B cell (primary cell): ENCODE measurements around the gene SWI5. TPM values are rescaled to one million over a fixed set of nuclear protein-coding genes. Genes with fewer than 3 reads are reported as not detected.
A peak's percentile ranks its signal among the peaks of the same experiment; 100 is the strongest.

Source experiments
- ATAC-seq: fragments of 200-7000 bp; cut with Tn5 transposase; one replicate; pipeline ENCODE4 v1.10.0; 2021; ENCODE audit warnings: low read depth, mild to moderate bottlenecking, moderate number of reproducible peaks, moderate library complexity
- CTCF ChIA-PET: fragments of 350-600 bp; sonication (Branson Sonifier 250); formaldehyde crosslinking; loops from one replicate; lab custom pipeline; 2021; ENCODE audit warnings: antibody characterized with exemption, inconsistent platforms; lab: Charles Lee
- POLR2A ChIA-PET: fragments of 350-600 bp; sonication (Branson Sonifier 250); formaldehyde crosslinking; loops from one replicate; lab custom pipeline; 2021; ENCODE audit warnings: antibody characterized with exemption; lab: Charles Lee
- DNase-seq: peaks from one replicate; pipeline ENCODE4 v3.0.0; 2013
- H2AFZ ChIP-seq: 2 replicates; pipeline ENCODE4 v1.6.1; 2012; ENCODE audit warnings: mild to moderate bottlenecking, low read depth, low read length; ENCODE audit not compliant: insufficient read depth, poor library complexity, severe bottlenecking
- H3K27ac ChIP-seq, 2 donors: 1 replicate in 1 of 2; 2 replicates in 1 of 2; pipeline ENCODE4 v1.5.1; 2012 to 2013; ENCODE audit warnings: low read length in 2 of 2, mild to moderate bottlenecking in 2 of 2, moderate library complexity in 1 of 2
- H3K27me3 ChIP-seq, 4 experiments: fragments of 200-600 bp in 1 of 4; sonication (generic) in 1 of 4; replicated peaks in 1 of 4; 1 replicate in 2 of 4; 2 replicates in 2 of 4; pipeline versions ENCODE4 v1.6.1 to v1.7.0; 2013 to 2016; ENCODE audit warnings: low read length in 3 of 4, mild to moderate bottlenecking in 2 of 4, mixed read lengths in 1 of 4, moderate library complexity in 1 of 4; ENCODE audit not compliant: insufficient read depth in 4 of 4, control insufficient read depth in 3 of 4; ENCODE audit errors: control extremely low read depth in 1 of 4
- H3K36me3 ChIP-seq, 2 experiments: replicated peaks in 1 of 2; 1 replicate in 1 of 2; 2 replicates in 1 of 2; pipeline versions ENCODE4 v1.6.1 to v1.7.1; 2013; ENCODE audit warnings: low read length in 1 of 2; ENCODE audit not compliant: insufficient read depth in 2 of 2, control insufficient read depth in 1 of 2; ENCODE audit errors: control extremely low read depth in 1 of 2, extremely low read depth in 1 of 2
- H3K4me1 ChIP-seq, 2 donors: fragments of 200-600 bp in 1 of 2; sonication (generic) in 1 of 2; 1 replicate in 1 of 2; 2 replicates in 1 of 2; pipeline versions ENCODE4 v1.5.1 to v1.6.1; 2013 to 2017; ENCODE audit warnings: low read length in 2 of 2; ENCODE audit not compliant: control insufficient read depth in 2 of 2, insufficient read depth in 2 of 2
- H3K4me2 ChIP-seq: replicated peaks from 2 replicates; pipeline ENCODE3; 2012; ENCODE audit warnings: mild to moderate bottlenecking, low read depth, low read length; ENCODE audit not compliant: poor library complexity, severe bottlenecking
- H3K4me3 ChIP-seq, 5 experiments: fragments of 200-600 bp in 1 of 5; sonication (generic) in 1 of 5; 1 replicate in 3 of 5; 2 replicates in 2 of 5; pipeline versions ENCODE4 v1.5.1 to v1.7.0; 2011 to 2016; ENCODE audit warnings: low read length in 4 of 5, mild to moderate bottlenecking in 4 of 5, low read depth in 2 of 5, control low read depth in 1 of 5, moderate library complexity in 1 of 5; ENCODE audit not compliant: insufficient read depth in 1 of 5; ENCODE audit errors: control extremely low read depth in 1 of 5, extremely low read depth in 1 of 5
- H3K79me2 ChIP-seq: fragments of 200-600 bp; sonication (generic); one replicate; pipeline ENCODE4 v1.6.0; 2016; ENCODE audit warnings: low read length; ENCODE audit not compliant: control insufficient read depth, insufficient read depth
- H3K9ac ChIP-seq: fragments of 200-600 bp; sonication (generic); 2 replicates; pipeline ENCODE4 v1.6.1; 2017; ENCODE audit warnings: mild to moderate bottlenecking, low read length, moderate library complexity
- H3K9me3 ChIP-seq, 3 donors: one replicate each; pipeline versions ENCODE4 v1.6.1 to v1.7.1; 2013; ENCODE audit warnings: low read length in 2 of 3; ENCODE audit not compliant: control insufficient read depth in 2 of 3, insufficient read depth in 1 of 3; ENCODE audit errors: control extremely low read depth in 1 of 3
- H4K20me1 ChIP-seq: 2 replicates; pipeline ENCODE4 v1.6.0; 2012; ENCODE audit warnings: mild to moderate bottlenecking, low read length; ENCODE audit not compliant: insufficient read depth, control insufficient read depth, poor library complexity, severe bottlenecking
- H3K27ac Mint-ChIP-seq: one replicate; pipeline ENCODE4 v1.8.0; 2021; ENCODE audit warnings: mixed read lengths
- H3K27me3 Mint-ChIP-seq: one replicate; pipeline ENCODE4 v1.8.0; 2021; ENCODE audit warnings: mixed read lengths
- H3K4me1 Mint-ChIP-seq: one replicate; pipeline ENCODE4 v1.8.0; 2021; ENCODE audit warnings: mixed read lengths
- H3K4me3 Mint-ChIP-seq: one replicate; pipeline ENCODE4 v1.8.0; 2021; ENCODE audit warnings: mixed read lengths
- H3K9me3 Mint-ChIP-seq: one replicate; pipeline ENCODE4 v1.8.0; 2022; ENCODE audit warnings: mixed read lengths; ENCODE audit not compliant: insufficient read depth
- EZH2 ChIP-seq: IDR thresholded peaks from 2 replicates; pipeline ENCODE4 v1.6.1; 2012; ENCODE audit warnings: borderline replicate concordance, low read depth, mild to moderate bottlenecking, moderate library complexity, low read length; ENCODE audit not compliant: insufficient read depth, poor library complexity, severe bottlenecking
- WGBS: methylation state at CpG from one replicate; pipeline ENCODE4 v1.1.5; 2013; ENCODE audit warnings: missing lambda C conversion rate; ENCODE audit not compliant: insufficient coverage; 5-methylcytosine and 5-hydroxymethylcytosine counted together
- intact Hi-C: fragments of 100-400 bp; cut with micrococcal nuclease; formaldehyde crosslinking; loops from one replicate; pipeline ENCODE4 v1.10.0; 2022
- polyA plus RNA-seq: library from polyadenylated mRNA; depleted of rRNA; stranded (reverse); fragments of >200 nt; gene quantifications from 2 replicates; pipeline ENCODE4 v1.2.3, GENCODE V29; 2012
- total RNA-seq, 2 donors: library from RNA; stranded (reverse); fragments of 120-200 nt in 1 of 2; gene quantifications; 1 replicate in 1 of 2; 2 replicates in 1 of 2; pipeline versions ENCODE4 v1.2.3 to v1.2.4, GENCODE V29; 2013 to 2022
- TF ChIP-seq, protein P1 (sequence below): fragments of 200-600 bp; IDR thresholded peaks from one replicate; pipeline ENCODE4 v1.8.0; 2022; ENCODE audit warnings: antibody characterized with exemption, mild to moderate bottlenecking

Gene SWI5
- total and polyA plus RNA-seq, 2 donors (not counting 1 experiment from before 2014, with no cell fraction given): 8.6 to 23.3 TPM

- H3K27me3 ChIP-seq: no peaks in the 10 kb centered on the region
- 71% methylated on average over 11 of the region's 12 CpGs for WGBS
- no peak for TF ChIP-seq EZH2
- TF ChIP-seq, protein P1, sequence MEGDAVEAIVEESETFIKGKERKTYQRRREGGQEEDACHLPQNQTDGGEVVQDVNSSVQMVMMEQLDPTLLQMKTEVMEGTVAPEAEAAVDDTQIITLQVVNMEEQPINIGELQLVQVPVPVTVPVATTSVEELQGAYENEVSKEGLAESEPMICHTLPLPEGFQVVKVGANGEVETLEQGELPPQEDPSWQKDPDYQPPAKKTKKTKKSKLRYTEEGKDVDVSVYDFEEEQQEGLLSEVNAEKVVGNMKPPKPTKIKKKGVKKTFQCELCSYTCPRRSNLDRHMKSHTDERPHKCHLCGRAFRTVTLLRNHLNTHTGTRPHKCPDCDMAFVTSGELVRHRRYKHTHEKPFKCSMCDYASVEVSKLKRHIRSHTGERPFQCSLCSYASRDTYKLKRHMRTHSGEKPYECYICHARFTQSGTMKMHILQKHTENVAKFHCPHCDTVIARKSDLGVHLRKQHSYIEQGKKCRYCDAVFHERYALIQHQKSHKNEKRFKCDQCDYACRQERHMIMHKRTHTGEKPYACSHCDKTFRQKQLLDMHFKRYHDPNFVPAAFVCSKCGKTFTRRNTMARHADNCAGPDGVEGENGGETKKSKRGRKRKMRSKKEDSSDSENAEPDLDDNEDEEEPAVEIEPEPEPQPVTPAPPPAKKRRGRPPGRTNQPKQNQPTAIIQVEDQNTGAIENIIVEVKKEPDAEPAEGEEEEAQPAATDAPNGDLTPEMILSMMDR: no peak
- CTCF ChIA-PET: no interaction called here
- H3K4me1 ChIP-seq: peaks cover 0 to 9% of the 10 kb centered on the region in 2 donors
- H3K9me3 ChIP-seq: no peaks in the 10 kb centered on the region
- DNase-seq (peak; percentile 32), ATAC-seq (no peak)
- no peaks in the 10 kb centered on the region for H4K20me1 ChIP-seq
- no peak overlapping the region for H3K27ac ChIP-seq
- no peaks in the 10 kb centered on the region for H3K79me2 ChIP-seq
- Mint-ChIP-seq H3K4me1 (peaks cover 6% of the 10 kb centered on the region), H3K9me3 (no peaks in the 10 kb centered on the region), H3K27ac (no peak overlapping the region), H3K4me3 (no peak overlapping the region), H3K27me3 (no peaks in the 10 kb centered on the region)
- POLR2A ChIA-PET: no interaction called here
- no peak overlapping the region for H3K9ac ChIP-seq
- H2AFZ ChIP-seq: no peak overlapping the region
- no peak overlapping the region for H3K4me2 ChIP-seq
- peaks cover 0 to 16% of the 10 kb centered on the region in 2 experiments for H3K36me3 ChIP-seq
- no peak overlapping the region for H3K4me3 ChIP-seq
- intact Hi-C loops: no loop called here
Measured at GRCh38 chr9:128285033-128285784, 9.1 kb downstream of the SWI5 start.

DNA sequence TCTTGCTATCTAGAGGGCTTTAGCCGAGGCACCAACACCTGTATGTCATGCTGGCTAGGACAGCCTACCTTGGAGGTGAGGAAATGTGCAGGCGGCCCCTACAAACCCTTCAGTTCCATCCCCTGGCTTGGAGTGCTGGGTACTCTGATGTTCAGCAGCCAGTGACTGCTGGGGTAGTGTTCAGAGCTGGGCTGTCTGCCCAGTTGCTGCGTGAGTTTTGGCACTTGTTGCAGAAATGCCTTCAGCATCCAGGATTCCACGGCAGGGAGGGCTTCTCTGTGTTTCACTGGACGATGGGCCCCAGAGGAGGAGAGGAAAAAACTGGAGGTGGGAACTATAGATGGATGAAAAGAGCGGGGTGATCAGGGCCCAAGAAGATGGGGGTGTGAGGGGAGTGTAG lies 10.4 kb downstream of the SWI5 start:
- WGBS: 92% methylated on average over 6 of the region's 6 CpGs
- Histone ChIP-seq H3K9me3 (no peaks in the 10 kb centered on the region), H3K4me1 (peaks cover 0 to 9% of the 10 kb centered on the region in 2 donors), H3K27ac (no peak overlapping the region), H3K79me2 (no peaks in the 10 kb centered on the region), H4K20me1 (no peaks in the 10 kb centered on the region), H3K27me3 (no peaks in the 10 kb centered on the region), H3K4me2 (no peak overlapping the region), H2AFZ (no peak overlapping the region), H3K4me3 (no peak overlapping the region), H3K36me3 (peaks cover 0 to 16% of the 10 kb centered on the region in 2 experiments), H3K9ac (no peak overlapping the region)
- Mint-ChIP-seq H3K9me3 (no peaks in the 10 kb centered on the region), H3K4me1 (peaks cover 6% of the 10 kb centered on the region), H3K27me3 (no peaks in the 10 kb centered on the region), H3K4me3 (no peak overlapping the region), H3K27ac (no peak overlapping the region)
- CTCF ChIA-PET: no interaction called here
- ATAC-seq: no peak
- POLR2A ChIA-PET: no interaction called here
- DNase-seq: no peak
- intact Hi-C loops: no loop called here
- no peak for TF ChIP-seq EZH2
- TF ChIP-seq, protein P1: no peak
